Parathyroid adenoma (tissue), 2 donors: ENCODE measurements around the gene RIN3.

Experiments used
- H2AFZ ChIP-seq: fragments of 300-600 bp; sonication (generic); one replicate; pipeline ENCODE4 v1.7.0; 2017; ENCODE audit warnings: antibody characterized with exemption, mild to moderate bottlenecking
- H3K27ac ChIP-seq: fragments of 300-600 bp; sonication (generic); one replicate; pipeline ENCODE4 v1.7.0; 2017
- H3K27me3 ChIP-seq: fragments of 300-600 bp; sonication (generic); one replicate; pipeline ENCODE4 v1.7.0; 2017; ENCODE audit warnings: low read length; ENCODE audit not compliant: control insufficient read depth, insufficient read depth
- H3K36me3 ChIP-seq: fragments of 300-600 bp; sonication (generic); one replicate; pipeline ENCODE4 v1.7.0; 2017; ENCODE audit warnings: low read length; ENCODE audit not compliant: control insufficient read depth, insufficient read depth
- H3K4me1 ChIP-seq: fragments of 300-600 bp; sonication (generic); one replicate; pipeline ENCODE4 v1.7.0; 2017; ENCODE audit warnings: control low read depth
- H3K4me2 ChIP-seq: fragments of 300-600 bp; sonication (generic); one replicate; pipeline ENCODE4 v1.7.0; 2017; ENCODE audit warnings: low read length
- H3K4me3 ChIP-seq: fragments of 300-600 bp; sonication (generic); one replicate; pipeline ENCODE4 v1.7.0; 2017; ENCODE audit warnings: low read depth, low read length
- H3K79me2 ChIP-seq: fragments of 300-600 bp; sonication (generic); one replicate; pipeline ENCODE4 v1.7.0; 2017; ENCODE audit warnings: control low read depth
- H3K9ac ChIP-seq: fragments of 300-600 bp; sonication (generic); one replicate; pipeline ENCODE4 v1.7.0; 2017; ENCODE audit warnings: mild to moderate bottlenecking
- H3K9me3 ChIP-seq: fragments of 300-600 bp; sonication (generic); one replicate; pipeline ENCODE4 v1.7.0; 2017; ENCODE audit warnings: low read length; ENCODE audit not compliant: control insufficient read depth
- TF ChIP-seq, protein P1 (sequence below): fragments of 300-600 bp; sonication (generic); IDR thresholded peaks from one replicate; pipeline ENCODE4 v1.7.0; 2017; ENCODE audit warnings: antibody characterized with exemption, mild to moderate bottlenecking
- donor health status: primary hyperparathyroidism.

Gene RIN3

GRCh38 chr14:92619671-92620456, 106.3 kb downstream of the RIN3 start:
- Histone ChIP-seq H3K27me3 (no peaks in the 10 kb centered on the region), H3K27ac (no peak overlapping the region), H3K4me1 (no peaks in the 10 kb centered on the region), H3K36me3 (no peaks in the 10 kb centered on the region), H3K4me3 (no peak overlapping the region), H3K9me3 (no peaks in the 10 kb centered on the region), H3K4me2 (no peak overlapping the region), H3K79me2 (no peaks in the 10 kb centered on the region), H3K9ac (no peak overlapping the region), H2AFZ (no peak overlapping the region)
- TF ChIP-seq, protein P1, sequence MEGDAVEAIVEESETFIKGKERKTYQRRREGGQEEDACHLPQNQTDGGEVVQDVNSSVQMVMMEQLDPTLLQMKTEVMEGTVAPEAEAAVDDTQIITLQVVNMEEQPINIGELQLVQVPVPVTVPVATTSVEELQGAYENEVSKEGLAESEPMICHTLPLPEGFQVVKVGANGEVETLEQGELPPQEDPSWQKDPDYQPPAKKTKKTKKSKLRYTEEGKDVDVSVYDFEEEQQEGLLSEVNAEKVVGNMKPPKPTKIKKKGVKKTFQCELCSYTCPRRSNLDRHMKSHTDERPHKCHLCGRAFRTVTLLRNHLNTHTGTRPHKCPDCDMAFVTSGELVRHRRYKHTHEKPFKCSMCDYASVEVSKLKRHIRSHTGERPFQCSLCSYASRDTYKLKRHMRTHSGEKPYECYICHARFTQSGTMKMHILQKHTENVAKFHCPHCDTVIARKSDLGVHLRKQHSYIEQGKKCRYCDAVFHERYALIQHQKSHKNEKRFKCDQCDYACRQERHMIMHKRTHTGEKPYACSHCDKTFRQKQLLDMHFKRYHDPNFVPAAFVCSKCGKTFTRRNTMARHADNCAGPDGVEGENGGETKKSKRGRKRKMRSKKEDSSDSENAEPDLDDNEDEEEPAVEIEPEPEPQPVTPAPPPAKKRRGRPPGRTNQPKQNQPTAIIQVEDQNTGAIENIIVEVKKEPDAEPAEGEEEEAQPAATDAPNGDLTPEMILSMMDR, result no peak

DNA sequence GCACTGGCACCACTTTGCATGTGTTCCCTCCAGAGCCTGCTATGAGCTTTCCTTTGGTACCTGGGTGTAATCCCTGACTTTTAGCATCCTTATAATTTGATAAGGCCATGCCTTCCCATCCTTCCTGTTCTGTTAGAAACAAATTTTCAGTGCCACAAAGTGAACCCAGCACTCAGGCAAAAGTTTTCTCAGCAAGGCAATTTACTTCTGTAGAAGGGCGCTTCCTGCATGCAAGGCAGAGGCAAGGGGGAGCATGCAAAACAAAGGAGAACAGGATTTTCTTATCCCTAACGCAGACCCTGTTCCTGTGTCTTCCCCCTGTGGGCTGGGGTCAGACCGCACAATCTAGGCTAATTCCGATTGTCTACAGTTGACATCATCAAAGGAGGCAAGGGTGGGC, 108.7 kb downstream of the RIN3 start:
- Histone ChIP-seq H3K4me2 (no peak overlapping the region), H3K27me3 (no peaks in the 10 kb centered on the region), H3K9ac (no peak overlapping the region), H3K4me3 (no peak overlapping the region), H3K4me1 (no peaks in the 10 kb centered on the region), H3K36me3 (no peaks in the 10 kb centered on the region), H2AFZ (no peak overlapping the region), H3K27ac (no peak overlapping the region), H3K9me3 (no peaks in the 10 kb centered on the region), H3K79me2 (peaks cover 4% of the 10 kb centered on the region)
- TF ChIP-seq, protein P1, result no peak

- H3K4me3 ChIP-seq, result no peak overlapping the region
- TF ChIP-seq, protein P1, result no peak
Observed at GRCh38 chr14:92624764-92625163, 111.2 kb downstream of the RIN3 start.

GRCh38 chr14:92625213-92625612, 111.6 kb downstream of the RIN3 start:
- H3K27ac ChIP-seq, result no peak overlapping the region
- TF ChIP-seq, protein P1, result no peak
- no peak overlapping the region for H3K9ac ChIP-seq
- no peak overlapping the region for H3K4me2 ChIP-seq
- no peaks in the 10 kb centered on the region for H3K9me3 ChIP-seq
- no peaks in the 10 kb centered on the region for H3K36me3 ChIP-seq
- H2AFZ ChIP-seq, result no peak overlapping the region
- H3K4me1 ChIP-seq, result no peaks in the 10 kb centered on the region
- no peaks in the 10 kb centered on the region for H3K27me3 ChIP-seq
- no peak overlapping the region for H3K4me3 ChIP-seq
- peaks cover 4% of the 10 kb centered on the region for H3K79me2 ChIP-seq

More at GRCh38 chr14:92624764-92625163, 111.2 kb downstream of the RIN3 start:
- Histone ChIP-seq H2AFZ (no peak overlapping the region), H3K27me3 (no peaks in the 10 kb centered on the region), H3K27ac (no peak overlapping the region), H3K79me2 (peaks cover 4% of the 10 kb centered on the region), H3K36me3 (no peaks in the 10 kb centered on the region), H3K9me3 (no peaks in the 10 kb centered on the region), H3K9ac (no peak overlapping the region), H3K4me1 (no peaks in the 10 kb centered on the region), H3K4me2 (no peak overlapping the region)

GRCh38 chr14:92626041-92626440, 112.5 kb downstream of the RIN3 start:
- H3K27ac ChIP-seq, result no peak overlapping the region
- no peak overlapping the region for H3K4me2 ChIP-seq

More at GRCh38 chr14:92626041-92626440, 112.5 kb downstream of the RIN3 start:
- Histone ChIP-seq H3K27me3 (no peaks in the 10 kb centered on the region), H3K36me3 (no peaks in the 10 kb centered on the region), H3K9ac (no peak overlapping the region), H3K79me2 (peaks cover 4% of the 10 kb centered on the region), H3K9me3 (no peaks in the 10 kb centered on the region), H3K4me1 (no peaks in the 10 kb centered on the region), H3K4me3 (no peak overlapping the region), H2AFZ (no peak overlapping the region)
- TF ChIP-seq, protein P1, result no peak
